ENCODE measurements around the gene MPRIP. TPM values are rescaled to one million over a fixed set of nuclear protein-coding genes. Genes with fewer than 3 reads are reported as not detected.

MPRIP gene
- total RNA-seq, 4 donors from 2014 or later = 68.7 to 168 (median 99.7) TPM

DNA sequence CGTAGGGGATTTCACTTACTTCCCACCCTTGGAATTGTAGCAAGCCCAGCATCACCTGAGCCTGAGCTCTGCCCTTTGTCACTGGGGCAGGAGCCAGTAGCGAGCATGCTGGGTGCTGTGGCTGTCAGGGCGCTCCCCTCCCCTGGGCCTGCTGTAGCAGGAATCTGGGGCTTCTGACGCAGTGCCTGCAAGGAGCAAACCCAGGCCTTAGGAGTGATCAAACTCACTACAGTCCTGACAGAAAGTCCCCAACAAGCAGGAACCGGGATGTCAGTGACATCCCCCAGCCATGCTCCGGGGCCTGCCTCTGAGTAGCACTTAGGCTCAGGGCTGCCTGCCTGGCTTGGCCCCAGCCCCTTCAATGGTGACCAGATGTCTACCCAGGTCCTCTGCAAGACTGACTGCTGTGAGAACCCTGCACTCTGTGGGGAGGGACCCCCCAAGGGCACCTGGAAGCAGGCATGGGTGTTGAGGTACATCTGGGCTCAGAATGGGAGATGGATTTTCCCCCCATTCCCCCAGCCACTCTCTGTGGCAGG lies 140.4 kb downstream of the MPRIP start:
- no peak for TF ChIP-seq CTCF (IDR thresholded peaks at IDR 0.05; ENCODE audit: low read depth)

GRCh38 chr17:17183744-17184143 lies 141.5 kb downstream of the MPRIP start:
- TF ChIP-seq CTCF (IDR thresholded peaks at IDR 0.05; ENCODE audit: low read depth) = no peak

- TF ChIP-seq CTCF (IDR thresholded peaks at IDR 0.05; ENCODE audit: low read depth) = no peak
These were observed 143.8 kb downstream of the MPRIP start for GRCh38 chr17:17186051-17186450.

GRCh38 chr17:17186551-17187505 lies 144.6 kb downstream of the MPRIP start:
- no peak for TF ChIP-seq CTCF (IDR thresholded peaks at IDR 0.05; ENCODE audit: low read depth)

DNA sequence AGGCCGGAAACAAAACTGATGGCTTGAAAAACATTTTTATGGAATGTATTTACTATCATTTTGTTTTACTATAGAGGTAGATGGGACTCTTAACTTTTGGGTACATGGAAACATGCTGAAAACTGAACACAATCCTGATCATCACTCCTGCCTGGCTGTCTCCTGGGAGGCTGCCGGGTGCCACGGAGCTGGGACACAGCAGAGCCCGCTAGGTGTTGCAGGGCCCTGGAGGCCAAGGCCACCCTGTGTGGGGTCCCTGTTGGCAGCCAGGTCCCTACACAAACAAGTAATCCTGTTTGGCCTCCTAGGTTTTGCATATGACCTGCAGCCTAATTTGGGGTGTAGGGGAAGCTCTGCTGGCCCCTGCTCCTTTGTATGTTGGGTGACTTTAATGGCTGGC lies 146.3 kb downstream of the MPRIP start:
- TF ChIP-seq CTCF (IDR thresholded peaks at IDR 0.05; ENCODE audit: low read depth) = no peak

GRCh38 chr17:17189559-17189958 lies 147.3 kb downstream of the MPRIP start:
- no peak for TF ChIP-seq CTCF (IDR thresholded peaks at IDR 0.05; ENCODE audit: low read depth)

DNA sequence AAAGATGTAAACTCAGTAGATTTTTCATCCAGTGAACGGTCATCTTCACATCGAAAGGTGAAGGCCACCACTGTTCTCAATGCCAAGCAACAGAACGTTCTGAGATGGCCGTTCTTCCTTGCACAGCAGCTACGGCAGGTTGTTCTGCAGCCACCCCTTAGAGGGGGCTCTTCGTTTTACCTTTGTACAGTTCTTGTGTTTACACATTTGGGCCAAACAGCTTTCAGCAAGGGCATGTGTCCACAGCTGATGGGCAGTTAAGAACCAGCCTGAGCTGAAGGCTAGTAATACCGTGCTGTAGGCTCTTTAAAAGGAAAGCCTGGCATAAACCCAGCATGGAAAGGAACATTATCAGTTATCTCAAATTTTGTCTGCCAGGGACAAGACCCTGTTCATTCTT lies 147.9 kb downstream of the MPRIP start:
- TF ChIP-seq CTCF (IDR thresholded peaks at IDR 0.05; ENCODE audit: low read depth) = no peak

Measured in subcutaneous adipose tissue (tissue), 4 donors.